K562 (cell line): ENCODE results near the gene HSD11B1. TPM values are rescaled to one million over a fixed set of nuclear protein-coding genes. Genes with fewer than 3 reads are reported as not detected.

Source experiments
- CBFA2T2 ChIP-seq: fragments of 450-650 bp; conservative IDR thresholded peaks from 2 replicates; pipeline ENCODE4 v1.6.1; 2017; ENCODE audit warnings: mild to moderate bottlenecking
- EP300 ChIP-seq: IDR thresholded peaks from 2 replicates; pipeline ENCODE4 v1.6.1; 2012; ENCODE audit warnings: low read length, improper control_type of control experiment
- ETV1 ChIP-seq: fragments of 450-650 bp; conservative IDR thresholded peaks from 2 replicates; pipeline ENCODE4 v1.6.1; 2016; ENCODE audit warnings: missing genetic modification characterization, control low read depth, low read depth, missing compliant biosample characterization
- FOXA3 ChIP-seq, 2 experiments: fragments of 450-650 bp in 1 of 2; sonication (generic) in 1 of 2; formaldehyde crosslinking; IDR thresholded peaks in 1 of 2; conservative IDR thresholded peaks in 1 of 2; 2 replicates each; pipeline versions ENCODE4 v1.4.0 to v1.8.0; 2020 to 2022; ENCODE audit warnings: mild to moderate bottlenecking in 2 of 2, missing genetic modification reagents in 1 of 2
- HNRNPK ChIP-seq: fragments of 200-400 bp; formaldehyde crosslinking; IDR thresholded peaks from one replicate; pipeline ENCODE4 v1.6.1; 2018; ENCODE audit warnings: mild to moderate bottlenecking, low read depth, low read length; ENCODE audit not compliant: poor library complexity, severe bottlenecking
- KAT2B ChIP-seq: IDR thresholded peaks from one replicate; pipeline ENCODE4 v1.6.1; 2012; ENCODE audit warnings: low read depth, mild to moderate bottlenecking, control low read depth, inconsistent platforms, low read length, moderate library complexity
- KDM4B ChIP-seq, 2 experiments: fragments of 450-650 bp in 1 of 2; sonication (generic) in 1 of 2; IDR thresholded peaks; 2 replicates each; pipeline ENCODE4 v1.6.1; 2016 to 2017; ENCODE audit warnings: borderline replicate concordance in 2 of 2, antibody characterized with exemption in 1 of 2, low read depth in 1 of 2, mild to moderate bottlenecking in 1 of 2
- NONO ChIP-seq, 2 experiments: fragments of 200-400 bp in 1 of 2; fragments of 450-650 bp in 1 of 2; formaldehyde crosslinking in 1 of 2; IDR thresholded peaks; 2 replicates each; pipeline ENCODE4 v1.6.1; 2017; ENCODE audit warnings: low read depth in 2 of 2, mild to moderate bottlenecking in 2 of 2, moderate library complexity in 2 of 2, low read length in 1 of 2
- SMARCA4 ChIP-seq: fragments of 450-650 bp; IDR thresholded peaks from 2 replicates; pipeline ENCODE4 v1.6.1; 2016
- SMARCC2 ChIP-seq: fragments of 450-650 bp; IDR thresholded peaks from 2 replicates; pipeline ENCODE4 v1.6.1; 2017; ENCODE audit warnings: antibody characterized with exemption, moderate library complexity, mild to moderate bottlenecking, low read depth
- ZNF184 ChIP-seq: sonication (generic); formaldehyde crosslinking; IDR thresholded peaks from 2 replicates; pipeline ENCODE4 v1.5.0; 2020; ENCODE audit warnings: missing genetic modification reagents
- ZNF212 ChIP-seq: fragments of 450-650 bp; formaldehyde crosslinking; IDR thresholded peaks from 2 replicates; pipeline ENCODE4 v1.4.0; 2020; ENCODE audit warnings: mild to moderate bottlenecking
- ZNF766 ChIP-seq: fragments of 200-800 bp; sonication (Bioruptor generic); conservative IDR thresholded peaks from 2 replicates; pipeline ENCODE4 v1.6.1; 2016; ENCODE audit warnings: missing genetic modification characterization, missing compliant biosample characterization
- polyA plus RNA-seq, 8 experiments: library from polyadenylated mRNA; depleted of rRNA in 4 of 8; stranded (reverse) in 5 of 8; unstranded in 3 of 8; fragments of >200 nt; fragmentation: Nextera tagmentation in 2 of 8; fragmentation: Illumina TruSeq in 1 of 8; extraction: Ambion mirVana in 2 of 8; extraction: Trizol in 1 of 8; gene quantifications; 2 replicates each; pipeline versions ENCODE4 v1.2.1 to v1.2.3, GENCODE V29; 2011 to 2014; ENCODE audit warnings: inconsistent platforms in 1 of 8, missing spikeins in 1 of 8
- total RNA-seq, 7 experiments: library from RNA; depleted of rRNA in 6 of 7; stranded (reverse); fragments of >200 nt in 6 of 7; fragmentation: Illumina TruSeq in 2 of 7; extraction: Trizol in 2 of 7; gene quantifications; 2 replicates each; pipeline versions ENCODE4 v1.2.1 to v1.2.3, GENCODE V29; 2011 to 2021; ENCODE audit warnings: low replicate concordance in 1 of 7
- TF ChIP-seq, protein P1 (sequence below): sonication (generic); formaldehyde crosslinking; IDR thresholded peaks from 2 replicates; pipeline ENCODE4 v1.8.0; 2023; ENCODE audit warnings: missing genetic modification reagents, mild to moderate bottlenecking, borderline replicate concordance
- TF ChIP-seq, protein P2 (sequence below): IDR thresholded peaks from 2 replicates; pipeline ENCODE4 v1.6.1; 2014; ENCODE audit warnings: antibody characterized with exemption

Gene HSD11B1
- total and polyA plus RNA-seq, 9 of the 15 experiments (the other 6 are each of a cell fraction or from before 2014, with no cell fraction given): 0.04 to 0.16 TPM; not detected in 7

DNA sequence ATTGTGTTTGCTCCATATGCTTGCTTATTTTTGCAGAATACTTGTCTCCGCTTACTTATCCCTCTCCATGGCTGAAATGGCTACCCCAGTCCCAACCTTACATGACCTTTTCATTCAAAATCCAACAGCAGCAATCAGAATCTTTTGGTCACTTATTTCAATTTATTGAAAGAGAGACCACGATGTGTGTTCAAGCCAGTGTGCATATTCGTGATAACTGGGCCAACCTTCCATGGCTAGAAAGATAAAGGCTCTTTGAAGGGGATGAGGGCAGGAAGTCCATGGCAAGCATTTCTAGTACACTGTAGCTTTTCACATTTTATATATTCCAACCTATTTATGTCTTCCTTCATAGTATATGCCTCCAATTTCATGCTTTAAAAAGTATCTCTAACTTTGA is 23.1 kb downstream of the HSD11B1 start (continued):
- TF ChIP-seq ZNF766 (CRISPR knock-in tag): no peak
- TF ChIP-seq EP300: no peak
- TF ChIP-seq SMARCC2: no peak
- no peak for TF ChIP-seq ZNF212 (CRISPR knock-in tag)
- TF ChIP-seq NONO (IDR thresholded peaks at IDR 0.05; ENCODE audit: low read depth in 2 of 2, low read length in 1 of 2): no peak
- TF ChIP-seq KDM4B (IDR thresholded peaks at IDR 0.05; ENCODE audit: borderline replicate concordance in 2 of 2, low read depth in 1 of 2): no peak
- TF ChIP-seq, protein P1, sequence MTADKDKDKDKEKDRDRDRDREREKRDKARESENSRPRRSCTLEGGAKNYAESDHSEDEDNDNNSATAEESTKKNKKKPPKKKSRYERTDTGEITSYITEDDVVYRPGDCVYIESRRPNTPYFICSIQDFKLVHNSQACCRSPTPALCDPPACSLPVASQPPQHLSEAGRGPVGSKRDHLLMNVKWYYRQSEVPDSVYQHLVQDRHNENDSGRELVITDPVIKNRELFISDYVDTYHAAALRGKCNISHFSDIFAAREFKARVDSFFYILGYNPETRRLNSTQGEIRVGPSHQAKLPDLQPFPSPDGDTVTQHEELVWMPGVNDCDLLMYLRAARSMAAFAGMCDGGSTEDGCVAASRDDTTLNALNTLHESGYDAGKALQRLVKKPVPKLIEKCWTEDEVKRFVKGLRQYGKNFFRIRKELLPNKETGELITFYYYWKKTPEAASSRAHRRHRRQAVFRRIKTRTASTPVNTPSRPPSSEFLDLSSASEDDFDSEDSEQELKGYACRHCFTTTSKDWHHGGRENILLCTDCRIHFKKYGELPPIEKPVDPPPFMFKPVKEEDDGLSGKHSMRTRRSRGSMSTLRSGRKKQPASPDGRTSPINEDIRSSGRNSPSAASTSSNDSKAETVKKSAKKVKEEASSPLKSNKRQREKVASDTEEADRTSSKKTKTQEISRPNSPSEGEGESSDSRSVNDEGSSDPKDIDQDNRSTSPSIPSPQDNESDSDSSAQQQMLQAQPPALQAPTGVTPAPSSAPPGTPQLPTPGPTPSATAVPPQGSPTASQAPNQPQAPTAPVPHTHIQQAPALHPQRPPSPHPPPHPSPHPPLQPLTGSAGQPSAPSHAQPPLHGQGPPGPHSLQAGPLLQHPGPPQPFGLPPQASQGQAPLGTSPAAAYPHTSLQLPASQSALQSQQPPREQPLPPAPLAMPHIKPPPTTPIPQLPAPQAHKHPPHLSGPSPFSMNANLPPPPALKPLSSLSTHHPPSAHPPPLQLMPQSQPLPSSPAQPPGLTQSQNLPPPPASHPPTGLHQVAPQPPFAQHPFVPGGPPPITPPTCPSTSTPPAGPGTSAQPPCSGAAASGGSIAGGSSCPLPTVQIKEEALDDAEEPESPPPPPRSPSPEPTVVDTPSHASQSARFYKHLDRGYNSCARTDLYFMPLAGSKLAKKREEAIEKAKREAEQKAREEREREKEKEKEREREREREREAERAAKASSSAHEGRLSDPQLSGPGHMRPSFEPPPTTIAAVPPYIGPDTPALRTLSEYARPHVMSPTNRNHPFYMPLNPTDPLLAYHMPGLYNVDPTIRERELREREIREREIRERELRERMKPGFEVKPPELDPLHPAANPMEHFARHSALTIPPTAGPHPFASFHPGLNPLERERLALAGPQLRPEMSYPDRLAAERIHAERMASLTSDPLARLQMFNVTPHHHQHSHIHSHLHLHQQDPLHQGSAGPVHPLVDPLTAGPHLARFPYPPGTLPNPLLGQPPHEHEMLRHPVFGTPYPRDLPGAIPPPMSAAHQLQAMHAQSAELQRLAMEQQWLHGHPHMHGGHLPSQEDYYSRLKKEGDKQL: no peak
- peak in 1 of 2 experiments; percentile 66; a peak in 1 of 4 replicates for TF ChIP-seq FOXA3 (CRISPR knock-in tag; conservative IDR thresholded peaks at IDR 0.05 in 1 of 2, IDR thresholded peaks at IDR 0.05 in 1 of 2)
- no peak for TF ChIP-seq ETV1
- TF ChIP-seq KAT2B: no peak
- no peak for TF ChIP-seq ZNF184 (CRISPR knock-in tag)
- TF ChIP-seq HNRNPK: no peak
- TF ChIP-seq CBFA2T2: peak; percentile 38
- no peak for TF ChIP-seq SMARCA4
- TF ChIP-seq, protein P2, sequence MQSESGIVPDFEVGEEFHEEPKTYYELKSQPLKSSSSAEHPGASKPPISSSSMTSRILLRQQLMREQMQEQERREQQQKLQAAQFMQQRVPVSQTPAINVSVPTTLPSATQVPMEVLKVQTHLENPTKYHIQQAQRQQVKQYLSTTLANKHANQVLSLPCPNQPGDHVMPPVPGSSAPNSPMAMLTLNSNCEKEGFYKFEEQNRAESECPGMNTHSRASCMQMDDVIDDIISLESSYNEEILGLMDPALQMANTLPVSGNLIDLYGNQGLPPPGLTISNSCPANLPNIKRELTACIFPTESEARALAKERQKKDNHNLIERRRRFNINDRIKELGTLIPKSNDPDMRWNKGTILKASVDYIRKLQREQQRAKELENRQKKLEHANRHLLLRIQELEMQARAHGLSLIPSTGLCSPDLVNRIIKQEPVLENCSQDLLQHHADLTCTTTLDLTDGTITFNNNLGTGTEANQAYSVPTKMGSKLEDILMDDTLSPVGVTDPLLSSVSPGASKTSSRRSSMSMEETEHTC: no peak
